HCT116 (cell line): Measurements from ENCODE around the gene SORT1.

Experiments used
- EZH2 ChIP-seq: fragments of 200-600 bp; sonication (generic); IDR thresholded peaks from 2 replicates; pipeline ENCODE4 v1.6.1; 2017; ENCODE audit warnings: antibody characterized with exemption, mixed run types
- EZH2phosphoT487 ChIP-seq: fragments of 200-600 bp; IDR thresholded peaks from 2 replicates; pipeline ENCODE4 v1.6.1; 2018; ENCODE audit warnings: antibody characterized with exemption, borderline replicate concordance
- POLR2A ChIP-seq: IDR thresholded peaks from 2 replicates; pipeline ENCODE4 v1.7.0; 2011; ENCODE audit warnings: borderline replicate concordance; ENCODE audit not compliant: insufficient read depth, insufficient read length; ENCODE audit errors: extremely low read depth
- POLR2AphosphoS5 ChIP-seq: IDR thresholded peaks from 2 replicates; pipeline ENCODE4 v1.6.1; 2011; ENCODE audit warnings: mild to moderate bottlenecking, low read depth, low read length, moderate library complexity
- YY1 ChIP-seq: IDR thresholded peaks from 2 replicates; pipeline ENCODE4 v1.6.1; 2011; ENCODE audit warnings: low read length, low read depth, moderate library complexity, mild to moderate bottlenecking; ENCODE audit not compliant: insufficient replicate concordance; ENCODE audit errors: extremely low read depth
- ZNF274 ChIP-seq: fragments of 200-500 bp; sonication (Bioruptor generic); IDR thresholded peaks from 2 replicates; pipeline ENCODE4 v1.6.1; 2014; ENCODE audit warnings: mild to moderate bottlenecking, low read depth, low read length, inconsistent platforms
- TF ChIP-seq, protein P1 (sequence below): IDR thresholded peaks from 2 replicates; pipeline ENCODE4 v1.6.1; 2012; ENCODE audit warnings: low read depth
- TF ChIP-seq, protein P2 (sequence below), 3 experiments: fragments of 200-600 bp in 1 of 3; sonication (generic) in 1 of 3; IDR thresholded peaks in 2 of 3; conservative IDR thresholded peaks in 1 of 3; 2 replicates each; pipeline ENCODE4 v1.5.1; 2012 to 2017; ENCODE audit warnings: low read depth in 2 of 3, low read length in 2 of 3, antibody characterized with exemption in 1 of 3, borderline replicate concordance in 1 of 3, control low read depth in 1 of 3, mild to moderate bottlenecking in 1 of 3, mixed read lengths in 1 of 3, mixed run types in 1 of 3, moderate library complexity in 1 of 3; ENCODE audit not compliant: insufficient read depth in 1 of 3
- TF ChIP-seq, protein P3 (sequence below): IDR thresholded peaks from 2 replicates; pipeline ENCODE4 v1.6.1; 2012

DNA sequence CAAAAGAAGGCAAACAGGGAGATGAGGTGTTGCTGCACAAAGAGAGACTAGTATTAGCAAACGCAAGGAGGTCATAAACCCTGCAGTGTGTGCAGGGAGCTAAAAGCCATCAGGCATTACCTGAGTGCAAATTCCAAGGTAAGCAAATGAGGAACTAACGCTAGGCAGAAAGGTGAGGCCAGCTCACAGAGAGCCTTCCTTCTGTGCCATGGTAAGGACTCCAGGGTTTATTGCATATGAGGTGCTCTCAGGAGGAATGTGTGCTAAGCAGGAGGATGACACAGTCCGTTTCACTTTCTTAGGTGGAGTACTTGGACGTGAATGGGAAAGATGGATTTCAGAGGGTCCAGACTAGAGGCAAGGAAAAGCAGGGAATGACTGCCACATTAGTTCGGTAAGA is 46.3 kb downstream of the SORT1 start:
- TF ChIP-seq, protein P1, sequence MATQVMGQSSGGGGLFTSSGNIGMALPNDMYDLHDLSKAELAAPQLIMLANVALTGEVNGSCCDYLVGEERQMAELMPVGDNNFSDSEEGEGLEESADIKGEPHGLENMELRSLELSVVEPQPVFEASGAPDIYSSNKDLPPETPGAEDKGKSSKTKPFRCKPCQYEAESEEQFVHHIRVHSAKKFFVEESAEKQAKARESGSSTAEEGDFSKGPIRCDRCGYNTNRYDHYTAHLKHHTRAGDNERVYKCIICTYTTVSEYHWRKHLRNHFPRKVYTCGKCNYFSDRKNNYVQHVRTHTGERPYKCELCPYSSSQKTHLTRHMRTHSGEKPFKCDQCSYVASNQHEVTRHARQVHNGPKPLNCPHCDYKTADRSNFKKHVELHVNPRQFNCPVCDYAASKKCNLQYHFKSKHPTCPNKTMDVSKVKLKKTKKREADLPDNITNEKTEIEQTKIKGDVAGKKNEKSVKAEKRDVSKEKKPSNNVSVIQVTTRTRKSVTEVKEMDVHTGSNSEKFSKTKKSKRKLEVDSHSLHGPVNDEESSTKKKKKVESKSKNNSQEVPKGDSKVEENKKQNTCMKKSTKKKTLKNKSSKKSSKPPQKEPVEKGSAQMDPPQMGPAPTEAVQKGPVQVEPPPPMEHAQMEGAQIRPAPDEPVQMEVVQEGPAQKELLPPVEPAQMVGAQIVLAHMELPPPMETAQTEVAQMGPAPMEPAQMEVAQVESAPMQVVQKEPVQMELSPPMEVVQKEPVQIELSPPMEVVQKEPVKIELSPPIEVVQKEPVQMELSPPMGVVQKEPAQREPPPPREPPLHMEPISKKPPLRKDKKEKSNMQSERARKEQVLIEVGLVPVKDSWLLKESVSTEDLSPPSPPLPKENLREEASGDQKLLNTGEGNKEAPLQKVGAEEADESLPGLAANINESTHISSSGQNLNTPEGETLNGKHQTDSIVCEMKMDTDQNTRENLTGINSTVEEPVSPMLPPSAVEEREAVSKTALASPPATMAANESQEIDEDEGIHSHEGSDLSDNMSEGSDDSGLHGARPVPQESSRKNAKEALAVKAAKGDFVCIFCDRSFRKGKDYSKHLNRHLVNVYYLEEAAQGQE: no peak
- TF ChIP-seq POLR2AphosphoS5 (no peak), POLR2A (no peak), EZH2phosphoT487 (no peak), EZH2 (no peak), YY1 (no peak), ZNF274 (no peak)
- TF ChIP-seq, protein P2, sequence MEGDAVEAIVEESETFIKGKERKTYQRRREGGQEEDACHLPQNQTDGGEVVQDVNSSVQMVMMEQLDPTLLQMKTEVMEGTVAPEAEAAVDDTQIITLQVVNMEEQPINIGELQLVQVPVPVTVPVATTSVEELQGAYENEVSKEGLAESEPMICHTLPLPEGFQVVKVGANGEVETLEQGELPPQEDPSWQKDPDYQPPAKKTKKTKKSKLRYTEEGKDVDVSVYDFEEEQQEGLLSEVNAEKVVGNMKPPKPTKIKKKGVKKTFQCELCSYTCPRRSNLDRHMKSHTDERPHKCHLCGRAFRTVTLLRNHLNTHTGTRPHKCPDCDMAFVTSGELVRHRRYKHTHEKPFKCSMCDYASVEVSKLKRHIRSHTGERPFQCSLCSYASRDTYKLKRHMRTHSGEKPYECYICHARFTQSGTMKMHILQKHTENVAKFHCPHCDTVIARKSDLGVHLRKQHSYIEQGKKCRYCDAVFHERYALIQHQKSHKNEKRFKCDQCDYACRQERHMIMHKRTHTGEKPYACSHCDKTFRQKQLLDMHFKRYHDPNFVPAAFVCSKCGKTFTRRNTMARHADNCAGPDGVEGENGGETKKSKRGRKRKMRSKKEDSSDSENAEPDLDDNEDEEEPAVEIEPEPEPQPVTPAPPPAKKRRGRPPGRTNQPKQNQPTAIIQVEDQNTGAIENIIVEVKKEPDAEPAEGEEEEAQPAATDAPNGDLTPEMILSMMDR (IDR thresholded peaks at IDR 0.05 in 2 of 3, conservative IDR thresholded peaks at IDR 0.05 in 1 of 3; ENCODE audit: borderline replicate concordance in 1 of 3, insufficient read depth in 1 of 3, low read depth in 2 of 3, low read length in 2 of 3): no peak
- TF ChIP-seq, protein P3, sequence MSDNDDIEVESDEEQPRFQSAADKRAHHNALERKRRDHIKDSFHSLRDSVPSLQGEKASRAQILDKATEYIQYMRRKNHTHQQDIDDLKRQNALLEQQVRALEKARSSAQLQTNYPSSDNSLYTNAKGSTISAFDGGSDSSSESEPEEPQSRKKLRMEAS: no peak
